ENCODE results near the gene IQCM.

- TF ChIP-seq YY1 (IDR thresholded peaks at IDR 0.05; ENCODE audit: insufficient read depth, insufficient read length) (no peak), ZNF274 (IDR thresholded peaks at IDR 0.05; ENCODE audit: low read depth, low read length) (no peak), SUZ12 (IDR thresholded peaks at IDR 0.05; ENCODE audit: extremely low read depth, insufficient read depth, insufficient read length) (no peak)
These were observed 406.5 kb downstream of the IQCM start for GRCh38 chr4:149409146-149409545.

Measured in NT2/D1 (cell line).